Tibial artery (tissue), 4 donors: ENCODE measurements around the gene BICC1.

Experiments used
- DNase-seq, 2 donors: peaks; one replicate each; pipeline ENCODE4 v3.0.0-alpha.2; 2019
- H3K27ac ChIP-seq, 2 donors: fragments of 200-600 bp; sonication (generic) in 1 of 2; 1 replicate in 1 of 2; 2 replicates in 1 of 2; pipeline ENCODE4 v1.5.1; 2018 to 2019; ENCODE audit warnings: mild to moderate bottlenecking in 1 of 2
- H3K27me3 ChIP-seq, 2 donors: fragments of 200-600 bp; sonication (generic) in 1 of 2; one replicate each; pipeline versions ENCODE4 v1.5.1 to v1.6.0; 2016 to 2019
- H3K36me3 ChIP-seq, 3 donors: fragments of 200-600 bp; sonication (generic) in 2 of 3; one replicate each; pipeline ENCODE4 v1.5.1; 2016 to 2019; ENCODE audit warnings: mild to moderate bottlenecking in 2 of 3
- H3K4me1 ChIP-seq, 4 donors: fragments of 200-600 bp; sonication (generic) in 2 of 4; 1 replicate in 3 of 4; 2 replicates in 1 of 4; pipeline ENCODE4 v1.5.1; 2016 to 2019
- H3K4me3 ChIP-seq, 2 donors: fragments of 200-600 bp; sonication (generic) in 1 of 2; 1 replicate in 1 of 2; 2 replicates in 1 of 2; pipeline ENCODE4 v1.5.1; 2018 to 2019; ENCODE audit warnings: mild to moderate bottlenecking in 2 of 2
- H3K9me3 ChIP-seq, 3 donors: fragments of 200-600 bp; sonication (generic) in 1 of 3; one replicate each; pipeline ENCODE4 v1.5.1; 2016 to 2019
- intact Hi-C: fragments of 100-400 bp; cut with DNase I; formaldehyde crosslinking; loops from one replicate; pipeline ENCODE4 v1.15.0; 2023; ENCODE audit warnings: low total_unique reads
- TF ChIP-seq, protein P1 (sequence below), 2 experiments: fragments of 200-600 bp in 1 of 2; fragments of 450-650 bp in 1 of 2; IDR thresholded peaks; one replicate each; pipeline ENCODE4 v1.5.1; 2017 to 2019; ENCODE audit warnings: antibody characterized with exemption in 2 of 2, mild to moderate bottlenecking in 1 of 2, moderate library complexity in 1 of 2

Gene BICC1

GRCh38 chr10:58665361-58665760 is 152.7 kb downstream of the BICC1 start:
- Histone ChIP-seq H3K27ac (peak overlapping the region in 1 of 2 donors; percentile 33), H3K27me3 (no peaks in the 10 kb centered on the region), H3K4me1 (peaks cover 0 to 22% (median 0%) of the 10 kb centered on the region in 4 donors), H3K9me3 (peaks cover 0 to 8% (median 0%) of the 10 kb centered on the region in 3 donors), H3K4me3 (peak overlapping the region in 1 of 2 donors; percentile 22), H3K36me3 (no peaks in the 10 kb centered on the region)
- DNase-seq, result no peak
- TF ChIP-seq, protein P1, sequence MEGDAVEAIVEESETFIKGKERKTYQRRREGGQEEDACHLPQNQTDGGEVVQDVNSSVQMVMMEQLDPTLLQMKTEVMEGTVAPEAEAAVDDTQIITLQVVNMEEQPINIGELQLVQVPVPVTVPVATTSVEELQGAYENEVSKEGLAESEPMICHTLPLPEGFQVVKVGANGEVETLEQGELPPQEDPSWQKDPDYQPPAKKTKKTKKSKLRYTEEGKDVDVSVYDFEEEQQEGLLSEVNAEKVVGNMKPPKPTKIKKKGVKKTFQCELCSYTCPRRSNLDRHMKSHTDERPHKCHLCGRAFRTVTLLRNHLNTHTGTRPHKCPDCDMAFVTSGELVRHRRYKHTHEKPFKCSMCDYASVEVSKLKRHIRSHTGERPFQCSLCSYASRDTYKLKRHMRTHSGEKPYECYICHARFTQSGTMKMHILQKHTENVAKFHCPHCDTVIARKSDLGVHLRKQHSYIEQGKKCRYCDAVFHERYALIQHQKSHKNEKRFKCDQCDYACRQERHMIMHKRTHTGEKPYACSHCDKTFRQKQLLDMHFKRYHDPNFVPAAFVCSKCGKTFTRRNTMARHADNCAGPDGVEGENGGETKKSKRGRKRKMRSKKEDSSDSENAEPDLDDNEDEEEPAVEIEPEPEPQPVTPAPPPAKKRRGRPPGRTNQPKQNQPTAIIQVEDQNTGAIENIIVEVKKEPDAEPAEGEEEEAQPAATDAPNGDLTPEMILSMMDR (IDR thresholded peaks at IDR 0.05), result no peak
- intact Hi-C loops, result no loop called here

GRCh38 chr10:58666024-58666423 is 153.4 kb downstream of the BICC1 start:
- DNase-seq, result no peak
- Histone ChIP-seq H3K27ac (peak overlapping the region in 1 of 2 donors; percentile 33), H3K36me3 (no peaks in the 10 kb centered on the region), H3K4me1 (peaks cover 0 to 18% (median 0%) of the 10 kb centered on the region in 4 donors), H3K27me3 (no peaks in the 10 kb centered on the region), H3K9me3 (peaks cover 0 to 8% (median 0%) of the 10 kb centered on the region in 3 donors), H3K4me3 (peak overlapping the region; percentile 15 to 22)
- TF ChIP-seq, protein P1 (IDR thresholded peaks at IDR 0.05), result no peak
- intact Hi-C loops, result no loop called here

- Histone ChIP-seq H3K4me1 (peaks cover 0 to 7% (median 0%) of the 10 kb centered on the region in 4 donors), H3K27ac (no peak overlapping the region), H3K9me3 (peaks cover 0 to 8% (median 0%) of the 10 kb centered on the region in 3 donors), H3K4me3 (no peak overlapping the region), H3K36me3 (no peaks in the 10 kb centered on the region), H3K27me3 (no peaks in the 10 kb centered on the region)
- no peak for DNase-seq
- TF ChIP-seq, protein P1 (IDR thresholded peaks at IDR 0.05), result no peak
- intact Hi-C loops, result no loop called here
Measured at GRCh38 chr10:58667658-58668310, 155.1 kb downstream of the BICC1 start.

DNA sequence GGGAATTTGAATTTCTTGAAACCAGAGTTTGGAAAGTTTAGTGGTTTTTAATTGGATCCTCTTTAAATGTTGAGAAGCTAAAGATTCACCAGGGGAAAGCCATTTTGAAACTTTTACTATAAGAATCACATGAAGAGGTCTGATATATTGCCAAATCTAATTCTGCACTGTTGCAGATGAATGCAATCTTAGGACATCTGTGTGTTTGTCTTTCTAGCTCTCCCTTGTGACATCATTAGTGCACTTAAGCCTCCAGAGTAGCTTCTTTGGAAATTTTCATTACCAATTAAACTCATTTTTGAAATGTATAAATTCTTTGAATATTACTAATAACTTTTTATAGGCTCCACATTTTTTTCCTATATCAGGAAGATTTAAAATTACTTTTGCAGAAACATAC is 160.2 kb downstream of the BICC1 start:
- H3K4me3 ChIP-seq, result no peak overlapping the region
- H3K27me3 ChIP-seq, result no peaks in the 10 kb centered on the region
- DNase-seq, result no peak
- intact Hi-C loops, result no loop called here
- no peak overlapping the region for H3K27ac ChIP-seq
- no peaks in the 10 kb centered on the region for H3K9me3 ChIP-seq
- peaks cover 0 to 7% (median 1%) of the 10 kb centered on the region in 4 donors for H3K4me1 ChIP-seq
- TF ChIP-seq, protein P1 (IDR thresholded peaks at IDR 0.05), result no peak
- no peaks in the 10 kb centered on the region for H3K36me3 ChIP-seq

DNA sequence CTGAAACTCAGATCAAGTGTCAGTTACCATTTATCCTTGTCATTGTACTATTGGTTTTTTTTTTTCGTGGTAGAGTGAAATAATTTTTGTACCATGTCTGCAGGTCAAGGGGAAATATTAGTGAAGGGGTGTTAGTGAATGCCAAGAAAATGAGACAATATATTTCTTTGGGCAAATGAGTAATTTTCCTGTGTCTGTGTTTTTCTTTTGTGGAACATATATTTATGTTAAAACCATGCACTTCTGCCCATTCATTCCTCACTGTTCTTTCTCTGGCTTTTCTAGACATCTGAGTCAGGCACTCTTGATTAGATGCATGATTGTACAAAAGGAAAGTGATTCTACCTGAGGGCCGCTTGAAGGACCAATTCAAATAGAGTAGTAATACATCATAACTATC is 161.6 kb downstream of the BICC1 start:
- TF ChIP-seq, protein P1 (IDR thresholded peaks at IDR 0.05), result no peak
- intact Hi-C loops, result no loop called here
- Histone ChIP-seq H3K36me3 (no peaks in the 10 kb centered on the region), H3K4me1 (peaks cover 0 to 7% (median 0%) of the 10 kb centered on the region in 4 donors), H3K9me3 (no peaks in the 10 kb centered on the region), H3K27me3 (no peaks in the 10 kb centered on the region), H3K27ac (no peak overlapping the region), H3K4me3 (no peak overlapping the region)
- no peak for DNase-seq
